Endometrial microvascular endothelial cells (primary cell): Measurements from ENCODE around the gene IGLL5. TPM values are rescaled to one million over a fixed set of nuclear protein-coding genes. Genes with fewer than 3 reads are reported as not detected.

Experiments used
- in situ Hi-C: cut with HindIII; loops from 2 replicates; pipeline ENCODE4 v1.10.0; 2017; ENCODE audit warnings: low sequenced_read_pairs, low pct_unique_long_range_greater_than_20kb; ENCODE audit errors: inconsistent ontology term
- total RNA-seq: library from RNA; depleted of rRNA; stranded (reverse); fragments of >200 nt; gene quantifications from one replicate; pipeline ENCODE4 v1.2.3, GENCODE V29; 2015; ENCODE audit errors: inconsistent ontology term

The IGLL5 gene
- total RNA-seq, 1 donor from 2014 or later = not detected

- in situ Hi-C loops = no loop called here
Observed at GRCh38 chr22:22931557-22932270, 44.1 kb downstream of the IGLL5 start.

DNA sequence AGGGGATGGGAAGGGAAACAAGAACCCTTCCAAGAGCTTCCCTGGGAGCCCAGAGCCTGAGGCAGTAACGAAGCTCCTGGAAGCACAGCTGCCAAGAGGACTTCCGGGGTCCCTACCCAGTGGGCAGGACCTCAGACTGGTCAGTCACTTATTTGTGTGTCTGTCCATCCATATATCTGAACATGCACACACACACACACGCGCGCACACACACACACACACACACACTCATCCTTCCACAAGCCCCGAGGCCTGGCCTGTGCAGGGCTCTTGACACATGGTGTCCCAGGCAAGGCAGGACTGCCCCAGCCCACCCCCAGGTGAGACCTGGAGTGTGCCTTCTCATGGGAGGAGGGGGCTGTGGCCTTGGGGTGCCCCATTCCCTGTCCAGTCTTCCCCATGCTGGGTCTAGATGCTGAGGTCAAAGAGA is 44.9 kb downstream of the IGLL5 start:
- in situ Hi-C loops = no loop called here

DNA sequence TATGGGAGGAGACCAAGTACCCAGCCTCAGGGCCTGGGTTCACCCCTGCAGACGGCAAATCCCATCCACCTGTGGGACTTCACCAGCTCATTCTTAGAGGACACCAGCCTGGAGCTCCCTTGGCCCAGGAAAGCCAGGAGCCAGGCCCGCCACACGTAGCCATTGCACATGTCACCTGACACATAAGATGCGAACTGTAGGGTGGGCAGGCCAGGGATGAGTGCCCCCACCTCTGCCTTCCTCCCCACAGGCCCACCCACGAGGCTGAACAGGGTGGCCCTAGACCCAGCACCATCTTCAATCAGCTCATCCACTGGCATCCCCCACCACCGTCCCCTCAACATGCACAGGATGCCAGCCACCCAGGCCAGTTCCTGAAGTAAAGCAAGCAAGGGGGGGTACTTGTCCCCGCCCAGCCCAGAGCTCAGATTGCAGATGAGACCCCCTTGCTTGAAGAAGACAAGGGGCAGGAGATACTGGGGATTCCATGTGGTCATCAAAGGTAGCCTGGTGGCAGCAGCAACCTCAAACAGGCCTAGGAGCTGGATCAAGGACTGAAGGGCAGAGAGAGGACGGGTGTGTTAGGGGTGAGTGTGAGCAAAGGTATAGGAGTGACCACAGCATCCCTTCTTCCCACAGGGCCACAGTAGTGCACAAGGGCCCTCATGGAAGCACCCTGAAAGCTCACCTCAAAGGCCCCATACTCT is 45.6 kb downstream of the IGLL5 start:
- in situ Hi-C loops = no loop called here

DNA sequence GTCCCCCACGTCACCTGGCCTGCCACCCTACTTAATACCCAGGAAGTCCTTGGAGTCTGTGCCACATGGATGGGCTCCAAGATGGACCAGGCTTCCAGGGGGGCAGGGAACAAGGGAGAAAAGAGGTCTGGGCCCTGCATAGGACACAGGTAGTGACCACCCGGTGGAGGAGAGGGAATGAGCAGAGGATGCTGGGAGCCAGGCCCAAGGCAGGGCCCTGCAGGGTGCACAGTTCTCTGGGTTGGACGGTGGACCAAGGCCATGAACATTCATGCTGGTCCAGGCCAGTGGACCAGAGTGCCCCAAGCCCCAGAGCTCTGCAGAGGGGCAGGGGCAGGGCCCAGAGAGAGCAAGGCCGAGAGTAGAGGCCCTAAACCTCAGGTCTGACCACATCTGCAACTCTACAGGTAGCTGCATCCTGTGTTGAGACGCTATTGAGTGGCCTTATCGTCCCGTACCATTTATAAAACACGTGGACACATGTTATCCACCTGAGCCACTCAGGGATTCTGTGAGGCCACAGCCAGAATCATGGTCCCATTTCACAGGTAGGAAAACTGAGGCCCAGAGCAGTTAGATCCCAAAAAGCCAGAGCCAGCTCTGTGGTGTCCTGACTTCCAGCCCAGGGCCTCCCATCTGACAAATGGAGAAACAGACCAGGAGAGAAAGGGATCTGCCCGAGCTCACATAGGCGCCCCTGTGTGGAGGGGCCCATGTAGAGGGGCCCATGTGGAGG is 46.4 kb downstream of the IGLL5 start:
- in situ Hi-C loops = no loop called here

- in situ Hi-C loops = no loop called here
Observed at GRCh38 chr22:22934543-22935055, 47.0 kb downstream of the IGLL5 start.

DNA sequence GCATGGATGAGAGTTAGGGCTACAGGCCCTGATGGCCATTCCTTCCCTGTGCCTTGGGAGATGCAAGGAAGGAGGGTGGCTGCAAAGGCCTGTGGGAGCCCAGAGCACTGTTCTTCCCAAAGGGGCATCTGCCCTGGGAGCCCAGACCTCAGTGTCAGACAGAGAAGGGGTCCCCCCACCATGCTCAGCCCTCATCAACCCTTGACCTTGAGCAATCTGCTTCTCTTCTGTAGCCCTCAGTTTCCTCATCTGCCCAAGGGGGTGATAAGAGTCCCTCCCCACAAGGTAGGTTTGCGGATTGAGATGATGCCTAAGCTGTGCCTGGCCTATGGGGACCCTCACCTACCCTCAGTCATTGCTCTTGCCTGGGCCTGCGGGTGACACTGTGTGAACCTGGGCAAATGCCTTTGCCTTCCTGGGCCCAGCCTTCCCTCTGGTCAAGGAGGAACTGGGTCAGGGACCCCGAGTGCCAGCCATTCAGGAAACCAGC is 47.5 kb downstream of the IGLL5 start:
- in situ Hi-C loops = no loop called here

GRCh38 chr22:22935546-22936157 is 48.0 kb downstream of the IGLL5 start:
- in situ Hi-C loops = no loop called here

DNA sequence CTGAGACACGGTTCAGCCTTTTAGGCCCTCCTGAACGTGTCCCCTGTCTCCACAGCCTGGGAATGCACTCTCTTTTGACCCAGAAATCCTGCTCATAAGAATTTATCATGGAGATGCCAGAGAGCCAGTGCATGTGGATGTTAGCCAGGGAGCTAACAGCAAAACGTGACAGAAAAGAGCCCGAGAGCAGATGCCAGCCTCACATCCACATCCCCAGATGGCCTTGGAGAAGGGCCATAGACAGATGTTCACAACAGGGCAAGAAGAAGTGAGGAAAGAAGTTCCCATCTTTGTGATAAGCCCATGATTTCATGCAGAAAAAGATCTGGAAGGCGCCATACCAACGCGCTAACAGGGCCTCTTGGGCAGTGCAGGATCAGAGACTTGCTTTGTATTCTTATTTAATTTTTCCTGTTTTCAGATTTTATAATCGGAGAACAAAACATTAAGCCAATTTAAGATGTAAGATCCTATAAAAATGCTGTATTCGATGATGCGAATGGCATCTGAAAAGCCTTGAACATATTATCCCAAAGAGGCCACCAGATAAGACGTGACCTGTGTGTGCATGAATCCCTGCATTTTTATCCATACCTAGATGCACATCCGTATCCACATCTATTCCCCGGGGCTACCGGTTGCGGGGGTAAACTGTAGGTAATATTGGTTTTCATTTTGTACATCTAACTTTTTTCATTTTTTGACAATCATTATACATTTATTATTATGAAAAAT is 48.7 kb downstream of the IGLL5 start:
- in situ Hi-C loops = no loop called here

DNA sequence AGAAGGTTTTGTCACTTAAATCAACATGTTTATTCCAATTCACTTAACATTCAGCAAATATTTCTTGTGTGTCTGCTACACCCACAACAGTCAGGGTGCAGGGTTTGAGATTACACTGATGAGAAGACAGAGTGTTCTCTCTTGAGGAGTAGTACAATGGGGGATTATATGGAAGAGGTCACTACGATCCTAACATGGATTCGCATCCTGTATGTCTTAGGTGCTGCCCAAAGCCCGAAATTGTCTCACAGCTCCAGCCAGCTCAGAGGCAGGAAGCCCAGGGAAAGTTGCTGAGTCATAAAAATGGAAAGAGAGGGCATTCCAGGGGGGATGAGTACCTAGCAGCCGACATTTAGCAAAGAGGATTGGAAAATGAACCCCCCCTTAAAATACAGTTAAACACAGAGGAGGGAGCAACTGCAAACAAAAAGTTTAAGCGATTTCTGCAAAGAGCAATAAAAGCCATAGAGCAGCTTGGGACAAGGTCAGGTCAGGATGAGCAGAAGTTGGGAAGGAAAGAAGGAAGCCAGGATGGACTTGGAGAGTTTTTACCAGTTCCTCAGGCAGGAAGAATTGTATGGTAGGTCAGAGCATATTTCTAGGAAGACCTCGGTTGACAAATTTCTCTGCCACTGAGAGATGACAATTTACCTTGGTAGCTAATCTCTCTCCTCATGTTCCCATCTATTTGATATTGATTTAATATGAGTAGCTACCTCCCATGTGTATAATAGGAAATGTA is 49.5 kb downstream of the IGLL5 start:
- in situ Hi-C loops = no loop called here

DNA sequence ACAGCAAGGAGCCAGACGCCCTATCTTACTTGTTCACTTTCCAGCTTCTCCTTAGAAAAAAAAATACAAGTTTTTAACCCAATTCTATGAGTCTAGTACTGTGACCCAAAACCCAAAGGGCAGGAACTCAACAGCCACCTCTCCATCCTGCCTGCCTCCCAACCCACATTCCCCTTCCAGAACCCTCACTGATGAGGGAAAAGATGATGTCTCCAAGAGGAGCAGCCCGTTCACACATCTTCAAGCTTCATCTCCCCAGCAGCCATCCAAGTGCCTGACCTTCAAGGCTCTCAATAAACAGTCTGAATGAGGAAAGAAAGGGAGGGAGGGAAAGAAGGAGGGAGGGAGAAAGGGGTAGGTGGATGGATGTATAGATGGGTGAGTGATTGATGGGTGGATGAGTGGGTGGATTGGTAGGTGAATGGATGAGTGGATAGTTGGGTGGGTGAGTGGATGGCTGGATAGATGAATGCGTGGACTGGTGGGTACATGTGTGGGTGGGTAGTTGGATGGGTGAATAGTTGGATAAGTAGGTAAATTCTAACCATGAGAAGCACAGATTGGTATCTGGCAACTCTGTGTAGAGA is 50.4 kb downstream of the IGLL5 start:
- in situ Hi-C loops = no loop called here

GRCh38 chr22:22938672-22939587 is 51.3 kb downstream of the IGLL5 start:
- in situ Hi-C loops = no loop called here

GRCh38 chr22:22939588-22940368 is 52.2 kb downstream of the IGLL5 start:
- in situ Hi-C loops = no loop called here

DNA sequence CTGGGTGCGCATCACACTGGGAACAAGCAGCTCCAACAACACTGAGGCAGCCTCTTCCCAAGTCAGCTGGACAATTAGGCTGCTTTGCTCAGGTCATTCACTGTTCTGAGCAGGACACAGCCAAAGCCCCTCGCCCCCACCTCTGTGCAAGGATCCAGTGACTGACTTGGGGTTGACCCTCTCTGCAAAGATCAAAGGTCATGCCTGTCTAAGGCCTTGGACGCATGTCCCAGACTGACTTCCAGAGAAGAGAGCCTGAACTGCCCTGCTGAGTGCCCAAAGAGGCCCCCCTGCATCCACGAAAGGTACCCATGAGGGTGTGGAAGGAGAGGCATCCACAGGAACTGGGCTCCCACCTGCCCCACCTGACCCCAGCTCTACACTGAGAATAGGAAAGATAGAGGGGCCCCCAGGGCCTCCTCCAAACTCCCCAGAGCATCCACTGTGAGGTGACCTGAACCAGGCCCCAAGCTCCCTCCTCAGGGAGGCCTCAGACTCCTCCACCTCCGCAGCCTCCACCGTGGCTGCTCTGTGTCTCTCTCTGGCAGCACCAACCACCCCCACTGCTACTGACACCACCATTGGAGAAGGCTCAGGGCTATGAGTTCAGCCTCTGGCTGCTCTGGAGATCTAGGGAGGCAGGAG is 53.5 kb downstream of the IGLL5 start:
- in situ Hi-C loops = no loop called here

DNA sequence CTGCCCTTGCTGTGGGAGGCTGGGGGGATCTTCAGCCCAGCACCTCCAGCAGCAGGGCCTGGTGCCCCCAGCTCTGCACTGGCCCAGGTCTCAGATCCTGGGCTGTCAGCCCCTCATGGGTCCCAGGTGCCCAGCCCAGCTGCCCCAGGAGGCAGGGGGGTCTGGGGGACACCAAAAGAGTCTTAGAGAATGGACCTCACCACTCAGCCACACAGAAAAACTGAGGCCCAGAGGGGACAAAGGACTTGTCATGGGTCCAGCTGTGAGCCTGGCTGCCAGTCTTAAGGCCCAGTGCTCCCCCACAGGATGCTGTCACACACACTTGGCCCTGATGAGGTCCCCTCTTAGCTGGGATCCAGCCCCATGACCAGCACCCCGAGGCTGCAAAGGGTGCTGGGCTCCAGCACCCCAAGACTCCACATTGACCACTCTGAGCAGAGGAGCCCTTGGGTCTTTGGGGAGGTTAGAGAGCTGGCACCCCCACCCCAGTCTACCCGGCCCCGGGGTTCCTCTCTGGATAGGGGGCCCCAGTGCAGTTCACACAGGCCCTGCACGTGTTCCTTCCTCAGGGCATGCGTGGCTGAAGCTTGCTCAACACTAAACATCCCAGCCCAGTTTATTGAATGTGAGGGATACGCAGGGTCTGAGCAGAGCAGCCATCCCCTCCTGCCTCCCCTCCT is 54.4 kb downstream of the IGLL5 start:
- in situ Hi-C loops = no loop called here
